Subcutaneous adipose tissue (tissue), 4 donors: ENCODE measurements around the gene CDH23. TPM values are rescaled to one million over a fixed set of nuclear protein-coding genes. Genes with fewer than 3 reads are reported as not detected.

Experiments used
- CTCF ChIP-seq: fragments of 450-650 bp; IDR thresholded peaks from one replicate; pipeline ENCODE4 v1.5.1; 2016; ENCODE audit warnings: low read depth, mild to moderate bottlenecking, control low read depth, antibody characterized with exemption, moderate library complexity
- total RNA-seq, 4 donors: library from RNA; depleted of rRNA; stranded (reverse); fragments of >200 nt; gene quantifications; one replicate each; pipeline ENCODE4 v1.1.0, GENCODE V29; 2016

The CDH23 gene
- total RNA-seq, 4 donors from 2014 or later, result 14.3 to 74.8 (median 24.1) TPM

DNA sequence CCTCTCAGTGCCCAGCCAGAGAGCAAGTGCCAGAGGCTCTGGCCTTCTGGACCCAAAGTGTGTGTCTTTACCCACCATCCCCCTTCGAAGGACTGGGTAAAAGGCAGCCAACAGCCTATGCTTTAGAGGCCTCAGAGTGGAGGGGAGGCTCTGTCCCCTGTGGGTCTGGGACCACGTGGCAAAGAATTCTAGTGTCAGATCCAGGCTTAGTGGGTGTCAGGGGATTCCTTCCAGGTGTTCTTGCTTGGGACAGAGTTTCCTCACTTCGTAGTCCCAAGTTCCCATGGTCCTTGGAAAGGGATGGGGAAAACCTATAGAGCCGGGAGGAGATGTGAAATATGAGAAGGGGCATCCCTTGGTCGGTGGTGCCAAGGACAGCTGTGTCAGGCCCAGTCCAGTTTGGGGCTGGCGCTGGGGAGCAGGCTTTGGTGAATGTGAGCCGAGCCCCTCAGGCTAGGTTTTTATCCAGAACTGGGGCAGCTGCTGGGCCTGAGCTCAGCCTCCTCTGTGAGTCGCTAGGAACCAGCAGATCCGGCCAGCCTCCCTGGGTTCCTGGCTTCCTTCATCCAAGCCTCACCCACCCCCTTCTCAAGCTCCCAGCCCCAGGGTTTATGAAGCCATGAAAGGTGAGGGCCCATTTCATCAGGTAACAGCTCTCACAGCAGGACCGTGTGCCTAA, 251.7 kb downstream of the CDH23 start:
- no peak for TF ChIP-seq CTCF

- no peak for TF ChIP-seq CTCF
Observed at GRCh38 chr10:71648933-71649320, 252.2 kb downstream of the CDH23 start.

GRCh38 chr10:71649631-71650030, 252.9 kb downstream of the CDH23 start:
- no peak for TF ChIP-seq CTCF

GRCh38 chr10:71650397-71650796, 253.7 kb downstream of the CDH23 start:
- no peak for TF ChIP-seq CTCF

DNA sequence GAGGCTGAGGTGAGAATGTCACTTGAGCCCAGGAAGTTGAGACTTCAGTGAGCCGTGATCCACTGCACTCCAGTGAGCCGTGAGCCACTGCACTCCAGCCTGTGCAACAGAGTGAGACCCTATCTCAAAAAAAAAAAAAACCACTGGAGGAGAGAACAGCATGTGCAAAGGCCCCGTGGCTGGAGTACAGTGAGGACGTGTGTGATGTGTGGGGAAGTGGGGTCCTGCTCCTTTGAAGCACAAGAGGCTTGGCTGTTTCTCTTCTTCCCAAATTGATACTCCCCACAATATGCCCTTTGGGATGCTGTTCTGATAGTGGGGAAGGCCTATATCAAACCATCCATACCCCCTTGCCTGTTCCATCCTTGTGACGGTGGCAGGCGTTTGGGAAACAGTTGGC, 254.7 kb downstream of the CDH23 start:
- TF ChIP-seq CTCF, result no peak

- no peak for TF ChIP-seq CTCF
Observed at GRCh38 chr10:71651928-71652327, 255.2 kb downstream of the CDH23 start.

GRCh38 chr10:71653044-71653443, 256.3 kb downstream of the CDH23 start:
- no peak for TF ChIP-seq CTCF
